CD1c-positive myeloid dendritic cell (primary cell): ENCODE data around the gene TMEM258.

ENCODE experiments used
- DNase-seq: peaks from one replicate; pipeline ENCODE4 v3.0.0-alpha.2; 2016; ENCODE audit errors: extremely low spot score

TMEM258 gene

DNA sequence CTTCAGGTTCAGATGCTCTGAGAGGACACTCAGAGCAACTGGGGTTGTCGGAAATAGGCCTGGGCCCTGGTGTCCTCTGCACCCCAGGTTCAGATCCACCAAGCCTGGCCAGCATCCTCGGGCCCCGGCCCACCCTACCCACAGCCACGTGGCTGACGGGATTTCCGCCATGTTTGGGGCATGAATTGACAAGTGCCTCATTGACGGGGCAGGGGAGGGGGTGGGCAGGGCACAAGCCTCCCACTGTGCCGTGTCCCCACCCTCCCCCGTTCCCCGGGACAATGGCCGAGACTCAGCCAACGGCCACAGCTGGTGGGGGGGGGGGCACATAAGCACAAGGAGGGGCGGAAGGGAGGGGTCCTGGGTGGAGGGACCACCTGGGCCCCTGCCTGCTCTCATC is 31.5 kb downstream of the TMEM258 start:
- DNase-seq: no peak

DNA sequence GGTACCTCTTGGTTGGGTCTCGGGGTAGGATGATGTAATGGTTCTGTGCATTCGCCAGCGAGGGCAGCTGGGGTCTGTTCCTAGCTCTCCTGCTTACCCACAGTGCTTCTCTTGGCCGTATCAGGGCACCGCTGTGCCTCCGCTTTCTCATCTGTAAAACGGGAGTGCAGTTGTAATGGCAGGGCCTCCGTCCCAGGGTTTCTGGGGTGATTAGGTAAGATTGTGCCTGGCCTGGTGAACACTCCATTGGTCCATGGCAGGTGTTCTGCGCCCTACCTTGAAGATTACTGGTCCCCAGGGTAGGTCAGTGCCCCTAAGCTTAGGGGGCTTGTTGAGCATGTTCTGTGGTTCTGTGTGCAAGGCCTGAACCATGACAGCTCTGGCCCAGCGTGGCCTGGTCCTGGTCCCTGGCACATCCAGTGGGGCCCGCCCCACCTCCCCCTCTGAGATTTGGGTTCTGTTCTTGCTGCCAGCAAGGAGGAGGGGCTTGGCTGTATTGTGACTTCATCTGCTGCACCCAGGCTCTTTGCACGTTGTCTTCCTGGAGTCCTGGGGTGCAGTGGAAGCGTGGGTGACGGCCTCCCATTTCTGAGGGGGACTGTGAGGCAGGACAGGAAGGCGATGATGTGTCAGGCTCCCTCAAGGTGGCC is 35.1 kb downstream of the TMEM258 start:
- DNase-seq: no peak

DNA sequence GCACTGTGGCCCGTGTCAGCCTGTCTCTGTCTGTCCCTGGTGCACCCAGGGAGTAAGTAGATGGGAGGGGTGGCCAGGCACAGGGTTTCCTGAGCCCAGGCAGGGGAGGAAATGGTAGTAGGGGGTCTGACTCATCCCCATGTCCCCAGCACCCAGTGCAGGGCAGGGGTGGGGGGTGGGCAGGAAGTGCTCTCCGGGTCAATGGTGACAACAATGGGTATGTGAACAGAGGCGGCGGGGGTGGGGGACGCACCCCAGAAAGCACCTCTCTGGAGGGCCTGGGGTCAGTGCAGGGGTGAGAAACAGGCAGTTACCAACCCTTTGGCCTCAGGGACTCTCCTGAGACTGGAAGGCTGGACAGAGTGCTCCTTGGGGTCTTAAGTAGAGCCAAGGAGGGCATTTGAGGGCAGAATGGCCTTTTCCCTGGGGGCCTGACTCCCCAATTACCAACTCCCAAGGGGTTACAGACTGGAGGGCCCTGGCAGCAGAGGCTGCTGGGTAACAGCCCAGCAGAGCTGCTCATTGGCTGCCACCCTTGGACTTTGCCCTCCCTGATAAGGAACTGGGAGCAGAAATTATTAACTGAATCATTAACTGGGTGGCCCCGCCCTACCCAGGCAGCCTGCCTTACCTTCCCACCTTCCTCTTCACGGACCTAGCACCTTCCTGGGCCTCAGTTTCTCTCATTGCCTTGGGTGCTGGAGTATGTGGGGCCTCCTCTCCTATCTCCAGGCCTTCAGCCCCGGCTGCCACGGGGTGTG is 35.8 kb downstream of the TMEM258 start:
- DNase-seq: peak; percentile 23

DNA sequence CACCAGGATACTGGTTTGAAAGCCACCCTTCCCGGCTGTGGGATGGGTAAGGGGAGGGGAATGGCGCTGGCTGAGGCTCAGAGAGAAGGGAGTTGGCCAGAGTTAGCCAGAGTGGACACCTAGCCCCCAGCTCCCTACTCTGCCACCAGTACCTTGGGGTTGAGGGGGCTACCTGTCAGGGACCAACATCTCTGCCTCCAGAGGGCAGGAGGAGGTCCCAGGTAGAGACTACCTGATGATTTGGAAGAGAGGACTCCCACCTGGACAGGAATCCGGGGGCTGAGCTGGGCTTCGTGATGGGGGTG is 36.3 kb downstream of the TMEM258 start:
- DNase-seq: no peak

DNA sequence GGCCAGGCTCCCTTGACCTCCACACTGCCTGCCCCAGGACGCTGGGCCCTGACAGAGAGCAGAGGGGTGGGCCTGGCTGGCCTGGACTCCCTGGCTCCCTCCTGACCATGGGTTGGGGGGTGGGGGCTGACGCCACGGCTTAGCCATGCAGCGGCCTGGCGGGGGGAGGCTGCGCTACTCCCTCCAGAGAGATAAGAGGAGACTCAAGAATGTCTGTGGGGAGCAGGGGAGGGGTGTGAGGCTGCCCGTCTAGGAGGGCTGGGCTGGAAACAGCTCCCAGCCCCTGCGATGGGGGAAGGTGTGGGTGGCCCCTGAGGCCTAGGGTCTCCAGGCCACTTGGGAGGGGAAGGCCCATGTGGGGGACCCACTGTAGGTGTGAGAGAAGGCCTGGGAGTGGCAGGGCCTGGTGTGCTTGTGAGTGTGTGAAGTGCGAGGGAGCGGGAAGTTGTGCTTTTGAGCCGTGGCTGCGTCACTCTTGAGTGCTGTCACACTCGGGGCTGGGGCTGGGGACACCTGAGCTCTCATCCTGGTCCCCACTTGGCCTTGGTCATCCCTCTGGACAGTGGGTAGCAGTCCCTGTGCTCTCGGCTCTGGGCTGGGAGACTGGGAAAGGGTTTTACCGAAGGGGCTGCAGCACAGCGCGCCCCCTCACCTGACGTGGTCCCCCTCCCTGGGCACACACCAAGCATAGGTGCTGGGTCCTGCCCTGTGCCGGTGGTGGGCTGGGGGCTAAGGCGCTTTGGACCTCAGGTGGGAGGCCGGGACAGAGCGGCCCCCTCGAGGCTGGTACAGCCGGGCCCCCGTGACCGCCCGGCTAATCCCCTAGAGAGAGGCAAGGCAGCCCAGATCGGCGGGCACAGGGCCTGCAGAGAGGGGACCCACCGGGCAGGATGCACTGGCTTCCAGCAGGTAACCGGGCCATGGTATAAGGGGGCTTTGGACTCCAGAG is 37.6 kb downstream of the TMEM258 start:
- DNase-seq: no peak

DNA sequence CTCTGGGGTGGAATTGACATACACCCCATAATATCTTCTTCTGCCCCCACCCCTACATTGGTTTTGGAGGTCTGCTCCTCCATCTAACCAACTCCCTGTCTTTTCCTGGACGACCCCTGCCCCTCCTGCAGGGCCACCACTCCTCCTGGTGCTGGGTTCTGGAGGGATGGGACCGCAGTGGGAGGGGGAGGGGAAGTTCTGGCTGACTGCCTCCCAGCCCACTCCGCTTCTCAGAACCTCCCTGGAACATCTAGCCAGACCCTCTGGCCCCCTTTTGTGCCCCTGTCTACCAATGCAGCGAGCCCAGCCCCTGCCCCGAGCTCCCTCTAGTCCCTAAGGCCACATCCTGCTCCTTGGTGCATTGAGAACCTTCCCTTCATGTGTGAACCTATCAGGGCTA is 38.7 kb downstream of the TMEM258 start:
- no peak for DNase-seq

DNA sequence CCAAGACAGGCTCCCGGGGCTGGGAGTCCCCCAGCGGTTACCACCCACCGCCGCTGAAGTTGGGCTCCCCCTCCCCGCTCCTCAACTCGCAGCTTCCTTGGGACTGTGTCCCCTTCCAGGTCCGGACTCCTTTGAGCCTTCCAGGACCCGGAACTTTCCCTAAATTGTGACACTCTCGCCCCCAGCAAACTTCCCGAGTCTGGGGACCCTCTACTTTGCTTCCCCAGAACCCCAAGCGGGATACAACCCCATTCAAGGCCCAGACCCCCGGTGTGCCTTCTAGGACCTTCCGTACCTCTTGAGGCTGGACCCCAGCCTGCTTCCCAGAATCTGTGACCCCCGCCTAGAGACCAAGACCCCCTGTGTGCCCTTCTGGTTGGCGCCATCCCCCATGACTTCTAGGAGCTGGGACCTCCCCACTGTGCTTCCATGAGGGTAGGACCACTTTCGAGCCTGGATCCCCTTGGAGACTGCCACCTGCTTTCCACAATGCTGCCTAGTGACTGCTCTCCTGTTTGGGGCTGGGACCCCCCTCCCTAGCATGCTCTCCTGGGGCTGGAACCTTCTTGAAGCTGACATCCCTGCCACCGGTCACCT is 39.4 kb downstream of the TMEM258 start:
- no peak for DNase-seq

DNA sequence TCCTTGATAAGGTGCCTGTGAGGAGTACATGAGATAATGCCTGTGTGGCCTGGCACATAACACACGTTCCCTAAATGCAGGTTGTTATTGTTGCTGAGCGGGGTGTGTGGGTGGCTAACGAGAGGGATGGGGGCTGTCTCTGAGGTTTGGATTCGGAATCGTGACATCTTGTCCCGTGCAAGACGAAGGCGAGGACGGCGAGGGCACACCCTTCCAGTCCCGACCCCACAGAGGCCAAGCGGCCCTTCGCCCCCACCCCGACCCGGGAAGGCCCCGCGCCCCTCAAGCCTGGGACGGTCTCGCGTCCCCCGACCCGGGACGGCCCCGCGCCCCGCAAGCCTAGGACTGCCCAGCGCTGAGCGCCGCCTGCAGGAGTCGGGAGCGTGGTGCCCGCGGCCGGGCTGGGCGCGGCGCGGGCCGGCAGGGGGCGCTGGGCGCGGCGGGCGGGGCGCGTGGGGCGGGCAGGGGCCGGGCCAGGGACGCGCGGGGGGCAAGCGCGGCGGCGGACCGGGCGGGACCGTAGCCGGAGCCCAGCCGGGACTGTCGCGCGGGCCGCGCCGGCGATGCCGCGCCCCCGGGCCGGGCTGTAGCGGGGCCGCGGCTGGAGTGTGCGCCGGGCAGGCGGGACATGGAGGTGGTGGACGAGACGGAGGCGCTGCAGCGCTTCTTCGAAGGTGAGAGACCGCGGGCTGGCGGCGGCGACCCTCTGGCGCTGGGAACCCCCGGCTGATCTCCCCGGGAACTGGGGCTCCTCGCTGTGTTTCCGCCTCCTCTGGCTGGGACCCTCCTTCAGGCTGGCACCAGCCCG is 40.1 kb downstream of the TMEM258 start, which contains the start of gene MYRF:
Gene MYRF (plus strand): TSS at position 520 of the 808 bp plus-strand sequence. CDS start 109 bp downstream, at position 629.
- DNase-seq: peak; percentile 80

DNA sequence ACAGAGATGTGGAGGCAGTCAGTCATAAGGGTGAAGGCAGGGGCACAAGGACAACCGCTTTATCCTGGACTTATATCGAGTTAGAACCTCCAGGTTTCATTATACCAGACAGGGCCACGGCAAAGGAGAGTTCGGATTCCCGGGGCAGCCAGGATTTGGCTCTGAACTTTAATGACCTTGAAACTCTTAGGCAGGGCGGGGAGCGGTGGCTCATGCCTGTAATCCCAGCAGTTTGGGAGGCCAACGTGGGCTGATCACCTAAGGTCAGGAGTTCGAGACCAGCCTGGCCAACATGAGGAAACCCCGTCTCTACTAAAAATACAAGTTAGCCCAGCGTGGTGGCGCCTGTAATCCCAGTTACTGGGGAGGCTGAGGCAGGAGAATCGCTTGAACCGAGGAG is 41.0 kb downstream of the TMEM258 start:
- DNase-seq: no peak

DNA sequence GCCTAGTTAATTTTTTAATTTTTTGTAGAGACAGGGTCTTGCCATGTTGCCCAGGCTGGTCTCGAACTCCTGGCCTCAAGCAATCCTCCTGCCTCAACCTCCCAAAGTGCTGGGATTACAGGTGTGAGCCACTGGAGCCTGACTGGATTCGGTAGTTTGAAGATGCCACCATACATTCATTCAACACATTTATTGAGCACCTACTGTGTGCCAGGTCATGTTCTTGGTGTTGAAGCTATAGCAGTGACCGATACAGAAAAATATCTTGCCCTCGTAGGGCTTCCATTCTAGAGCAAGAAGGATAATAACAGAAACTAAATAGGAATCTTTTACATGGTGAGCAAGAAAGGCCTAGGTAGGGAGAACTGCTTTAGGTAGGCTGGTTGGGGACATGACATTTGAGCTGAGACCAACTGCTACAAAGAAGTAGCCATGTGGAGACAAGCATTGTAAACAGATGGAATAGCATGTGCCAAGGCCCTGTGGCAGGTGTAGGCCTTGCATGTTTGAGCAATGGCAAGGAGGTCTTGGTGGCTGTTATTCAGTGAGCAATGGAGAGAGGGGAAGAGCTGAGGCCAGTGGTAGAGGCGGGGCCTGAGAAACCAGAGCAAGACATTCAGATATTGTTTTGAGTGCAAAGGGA is 41.6 kb downstream of the TMEM258 start:
- no peak for DNase-seq

DNA sequence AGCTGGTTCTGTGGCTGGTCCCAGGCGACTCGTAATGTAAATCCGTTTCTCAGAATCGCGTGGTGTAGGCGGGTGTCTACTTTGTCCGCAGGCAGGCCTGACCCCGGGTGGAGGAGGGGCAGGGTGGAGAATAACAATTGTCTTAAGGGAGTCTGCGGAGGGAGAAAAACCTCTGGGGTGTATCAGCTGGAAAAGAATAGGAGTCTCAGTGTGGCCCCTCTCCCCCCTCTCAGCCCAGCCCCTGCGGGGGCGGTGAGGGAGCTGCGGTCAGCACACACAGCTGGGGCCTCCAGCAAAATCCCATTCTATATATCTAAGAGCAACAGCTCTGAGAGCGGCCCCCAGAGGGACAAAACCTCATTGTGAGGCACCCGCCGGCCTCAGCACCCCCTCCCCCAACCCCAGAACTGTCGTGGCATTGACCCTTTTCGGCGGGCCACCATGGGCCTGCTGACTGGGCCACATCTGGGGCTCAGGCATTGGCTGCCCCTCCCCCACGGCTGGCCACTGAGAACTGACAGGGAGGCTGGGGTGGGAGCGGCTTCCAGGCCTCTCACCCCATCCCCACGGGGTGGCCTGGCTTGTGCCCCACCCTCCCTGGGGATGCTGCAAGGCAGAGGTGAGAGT is 42.7 kb downstream of the TMEM258 start:
- peak; percentile 40 for DNase-seq

DNA sequence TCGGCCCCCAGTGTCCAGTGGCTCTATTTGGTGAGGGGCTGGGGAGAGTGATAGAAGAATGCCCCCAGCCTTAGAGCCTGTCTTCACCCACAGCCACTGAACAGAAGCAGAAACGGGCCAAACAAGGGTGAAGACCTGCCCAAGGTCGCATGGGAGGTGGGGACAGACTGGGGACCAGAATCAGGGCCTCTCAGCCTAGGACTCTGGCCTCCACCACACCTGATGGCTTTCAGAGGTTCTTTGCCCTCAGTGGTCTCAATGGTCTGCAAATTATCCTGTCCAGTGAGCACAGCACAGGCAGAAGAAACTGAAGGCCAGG is 44.5 kb downstream of the TMEM258 start:
- no peak for DNase-seq

DNA sequence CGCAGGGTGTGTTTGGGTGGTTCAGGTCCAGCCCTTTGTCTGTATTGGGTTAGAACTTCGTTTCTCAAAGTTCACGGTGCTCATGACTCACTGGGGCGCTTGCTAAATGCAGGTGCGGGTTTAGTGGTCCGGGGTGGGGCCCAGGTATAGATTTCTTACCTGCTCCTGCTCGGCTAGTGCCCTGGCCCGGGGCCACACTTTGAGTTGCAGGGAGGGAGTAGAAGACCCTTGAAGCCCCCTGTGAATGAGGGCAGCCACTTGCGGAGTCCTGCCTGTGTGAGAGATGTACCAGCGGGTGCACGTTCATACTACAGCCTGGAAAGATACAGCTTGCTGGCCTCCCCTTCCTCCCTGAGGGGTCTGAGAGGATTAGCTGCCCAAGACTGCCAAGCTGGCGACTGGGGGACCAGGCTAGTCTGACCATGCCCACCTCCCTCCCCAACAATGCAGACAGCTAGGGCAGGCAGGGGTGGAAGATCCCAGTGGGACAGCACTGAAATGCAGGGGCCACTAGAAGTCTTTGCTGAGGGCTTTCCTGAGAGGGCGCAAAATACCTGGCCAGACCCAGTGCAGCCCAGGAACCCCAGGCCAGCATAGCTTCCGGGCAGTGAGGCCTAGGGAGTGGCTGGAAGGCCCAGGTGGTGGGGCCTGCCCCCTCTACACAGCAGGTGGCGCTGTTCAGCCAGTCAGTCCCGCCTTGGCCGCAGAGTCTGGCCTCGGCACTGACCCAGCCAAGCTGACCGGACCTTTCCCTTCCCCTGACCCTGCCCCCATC is 45.0 kb downstream of the TMEM258 start:
- DNase-seq: peak; percentile 68

DNA sequence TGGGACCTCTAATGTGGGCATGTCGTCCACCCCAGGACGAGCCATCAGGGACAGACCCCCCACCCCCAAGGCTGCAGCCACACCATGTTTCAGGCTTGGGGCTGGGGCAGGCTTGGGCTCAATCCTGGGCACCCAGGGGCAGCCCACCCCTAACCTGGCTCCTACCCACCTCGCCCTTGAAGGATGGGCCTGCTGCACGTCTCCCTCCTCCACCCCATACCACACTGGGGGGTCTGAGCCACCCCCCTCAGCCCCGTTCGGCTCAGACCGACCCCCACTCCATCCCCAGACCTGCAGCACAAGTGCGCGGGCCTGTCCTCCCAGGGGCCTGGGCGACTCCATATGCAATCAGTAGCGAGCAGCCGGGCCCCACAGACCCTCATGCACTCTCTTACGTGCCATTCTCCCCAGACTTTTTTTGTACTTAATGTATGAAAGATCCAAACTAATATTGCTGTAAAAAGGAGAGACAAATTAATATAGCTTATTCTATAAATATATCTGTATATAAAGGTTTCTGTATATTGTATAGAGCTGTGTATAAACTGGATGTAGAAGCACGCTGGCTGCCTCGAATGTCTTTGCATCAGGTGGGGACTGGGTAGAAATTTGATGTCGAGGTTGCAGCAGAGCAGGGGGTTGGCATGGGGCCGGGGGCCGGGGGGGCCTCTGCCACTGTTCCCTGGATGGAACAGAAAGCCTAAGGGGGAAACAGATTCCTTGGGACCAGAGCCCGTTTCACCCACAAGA is 45.8 kb downstream of the TMEM258 start:
- DNase-seq: no peak

DNA sequence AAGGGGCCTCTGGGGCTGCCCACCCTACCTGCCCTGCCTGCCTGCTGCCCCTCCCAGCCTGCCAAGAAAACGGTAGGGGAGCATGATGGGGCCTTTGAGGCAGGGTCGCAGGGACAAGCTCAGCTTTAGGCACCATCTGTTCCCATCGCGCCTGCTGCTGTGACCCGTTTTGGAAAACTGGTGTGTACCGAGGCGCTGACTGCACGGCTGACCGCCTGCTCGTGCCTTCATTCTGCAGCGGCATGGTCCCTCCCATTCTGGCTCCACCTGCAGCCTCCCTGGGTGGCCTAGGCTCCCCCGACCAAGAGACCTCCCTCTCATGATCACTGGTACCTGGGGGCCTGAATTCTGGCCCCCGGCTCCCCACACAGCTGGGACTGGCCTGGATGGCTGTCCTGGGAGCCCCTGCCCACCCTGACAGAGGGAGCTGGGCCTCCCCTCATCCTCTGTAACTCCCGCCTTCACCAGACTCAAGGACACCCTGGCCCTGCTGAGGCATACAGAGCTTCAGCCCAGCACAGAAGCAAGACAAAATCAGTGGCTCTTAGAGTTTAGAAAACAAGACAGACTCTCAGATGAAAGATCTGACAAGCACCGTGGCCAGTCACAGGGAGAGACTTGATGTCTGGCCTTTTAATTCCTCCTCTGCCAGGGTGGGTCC is 46.5 kb downstream of the TMEM258 start:
- no peak for DNase-seq

DNA sequence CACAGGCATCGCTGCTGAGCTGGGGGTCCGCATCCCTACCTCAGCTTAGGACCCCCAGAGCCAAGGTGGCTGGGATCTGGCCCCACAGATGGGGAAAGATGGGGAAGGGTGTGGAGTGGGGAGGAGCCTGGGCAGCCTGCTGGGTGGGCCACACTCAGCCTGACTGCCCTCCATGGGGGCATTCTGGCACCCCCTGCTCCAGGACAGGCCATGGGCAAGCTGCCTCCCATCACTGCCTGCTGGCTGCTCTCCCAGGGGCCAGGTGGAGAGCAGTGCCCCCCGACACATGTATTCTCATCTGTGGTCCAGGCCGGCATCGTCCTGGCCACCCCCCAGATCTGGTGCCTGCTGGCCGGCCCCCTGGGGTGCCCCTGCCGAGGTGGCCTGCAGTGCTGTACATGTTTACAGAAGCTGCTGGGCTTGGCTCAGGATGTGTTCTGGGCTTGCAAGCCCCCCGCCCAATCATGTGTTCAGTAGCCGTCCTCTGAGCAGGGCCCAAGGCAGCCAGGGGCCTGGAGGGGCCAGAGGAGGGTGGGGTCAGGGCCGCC is 47.7 kb downstream of the TMEM258 start:
- no peak for DNase-seq

DNA sequence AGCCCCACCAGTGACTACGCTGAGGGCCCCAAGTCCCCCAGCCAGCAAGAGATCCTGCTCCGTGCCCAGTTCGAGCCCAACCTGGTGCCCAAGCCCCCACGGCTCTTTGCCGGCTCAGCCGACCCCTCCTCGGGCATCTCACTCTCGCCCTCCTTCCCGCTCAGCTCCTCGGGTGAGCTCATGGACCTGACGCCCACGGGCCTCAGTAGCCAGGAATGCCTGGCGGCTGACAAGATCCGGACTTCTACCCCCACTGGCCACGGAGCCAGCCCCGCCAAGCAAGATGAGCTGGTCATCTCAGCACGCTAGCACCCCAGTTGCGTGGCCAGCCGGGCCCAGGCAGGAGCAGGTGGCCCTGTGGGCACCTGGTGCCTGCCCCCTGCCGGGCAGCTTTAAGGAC is 48.2 kb downstream of the TMEM258 start:
- DNase-seq: no peak

DNA sequence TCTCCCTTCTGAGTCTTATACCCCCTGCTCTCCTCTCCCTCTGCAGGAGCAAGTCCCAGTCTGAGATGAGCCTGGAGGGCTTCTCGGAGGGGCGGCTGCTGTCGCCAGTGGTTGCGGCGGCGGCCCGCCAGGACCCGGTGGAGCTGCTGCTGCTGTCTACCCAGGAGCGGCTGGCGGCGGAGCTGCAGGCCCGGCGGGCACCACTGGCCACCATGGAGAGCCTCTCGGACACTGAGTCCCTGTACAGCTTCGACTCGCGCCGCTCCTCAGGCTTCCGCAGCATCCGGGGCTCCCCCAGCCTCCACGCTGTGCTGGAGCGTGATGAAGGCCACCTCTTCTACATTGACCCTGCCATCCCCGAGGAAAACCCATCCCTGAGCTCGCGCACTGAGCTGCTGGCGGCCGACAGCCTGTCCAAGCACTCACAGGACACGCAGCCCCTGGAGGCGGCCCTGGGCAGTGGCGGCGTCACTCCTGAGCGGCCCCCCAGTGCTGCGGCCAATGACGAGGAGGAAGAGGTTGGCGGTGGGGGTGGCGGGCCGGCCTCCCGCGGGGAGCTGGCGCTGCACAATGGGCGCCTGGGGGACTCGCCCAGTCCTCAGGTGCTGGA is 48.8 kb downstream of the TMEM258 start:
- no peak for DNase-seq
